Dedifferentiated amniotic fluid mesenchymal stem cell (primary cell): ENCODE results near the gene GALNT2.

Source experiments
- DNase-seq: peaks from one replicate; pipeline ENCODE4 v3.0.0-alpha.2; 2016; ENCODE audit errors: extremely low spot score

Gene GALNT2

GRCh38 chr1:230163719-230164118 is 96.7 kb downstream of the GALNT2 start:
- no peak for DNase-seq

- DNase-seq, result no peak
Observed at GRCh38 chr1:230165536-230165935, 98.5 kb downstream of the GALNT2 start.

- DNase-seq, result no peak
Observed at GRCh38 chr1:230166366-230167132, 99.5 kb downstream of the GALNT2 start.

GRCh38 chr1:230167419-230167852 is 100.4 kb downstream of the GALNT2 start:
- no peak for DNase-seq

GRCh38 chr1:230169454-230170152 is 102.6 kb downstream of the GALNT2 start:
- DNase-seq, result peak; percentile 20

GRCh38 chr1:230170153-230170547 is 103.1 kb downstream of the GALNT2 start:
- DNase-seq, result no peak

GRCh38 chr1:230170622-230171021 is 103.6 kb downstream of the GALNT2 start:
- DNase-seq, result no peak

- DNase-seq, result peak; percentile 20
Observed at GRCh38 chr1:230171356-230172015, 104.4 kb downstream of the GALNT2 start.

GRCh38 chr1:230172016-230172537 is 105.0 kb downstream of the GALNT2 start:
- DNase-seq, result no peak

- DNase-seq, result no peak
Observed at GRCh38 chr1:230173187-230173975, 106.3 kb downstream of the GALNT2 start.

GRCh38 chr1:230174041-230174440 is 107.0 kb downstream of the GALNT2 start:
- no peak for DNase-seq

GRCh38 chr1:230174471-230175162 is 107.6 kb downstream of the GALNT2 start:
- DNase-seq, result no peak

GRCh38 chr1:230175163-230175747 is 108.2 kb downstream of the GALNT2 start:
- no peak for DNase-seq

- DNase-seq, result no peak
Observed at GRCh38 chr1:230175839-230176238, 108.8 kb downstream of the GALNT2 start.

GRCh38 chr1:230176326-230176725 is 109.3 kb downstream of the GALNT2 start:
- DNase-seq, result no peak

GRCh38 chr1:230176871-230177411 is 109.9 kb downstream of the GALNT2 start:
- no peak for DNase-seq

GRCh38 chr1:230179249-230179648 is 112.2 kb downstream of the GALNT2 start:
- no peak for DNase-seq

- DNase-seq, result no peak
Observed at GRCh38 chr1:230185076-230186001, 118.3 kb downstream of the GALNT2 start.
